ENCODE results near the gene IGFBP3.

IGFBP3 gene

GRCh38 chr7:45881759-45882464, 39.2 kb downstream of the IGFBP3 start:
- DNase-seq: no peak
- no peak overlapping the region for H3K9ac ChIP-seq (ENCODE audit: low read length)
- H3K4me1 ChIP-seq (ENCODE audit: low read length): peaks cover 8% of the 10 kb centered on the region
- H2AFZ ChIP-seq (ENCODE audit: low read length): no peak overlapping the region
- H3K9me3 ChIP-seq (replicated peaks; ENCODE audit: insufficient read depth, low read length): no peaks in the 10 kb centered on the region
- TF ChIP-seq EZH2 (optimal IDR thresholded peaks at IDR 0.05; ENCODE audit: low read depth, low read length) (no peak), CTCF (IDR thresholded peaks at IDR 0.05; ENCODE audit: low read length) (no peak), EZH2phosphoT487 (IDR thresholded peaks at IDR 0.05; ENCODE audit: low read length) (no peak)
- no peak overlapping the region for H3K27ac ChIP-seq (ENCODE audit: low read length)
- no peaks in the 10 kb centered on the region for H3K79me2 ChIP-seq (ENCODE audit: low read length)
- H4K20me1 ChIP-seq (ENCODE audit: insufficient read depth, low read length): no peaks in the 10 kb centered on the region
- no peaks in the 10 kb centered on the region for H3K36me3 ChIP-seq (replicated peaks; ENCODE audit: insufficient read depth, low read length)
- no peak overlapping the region for H3K4me2 ChIP-seq (ENCODE audit: low read depth, low read length)
- H3K27me3 ChIP-seq (replicated peaks; ENCODE audit: insufficient read depth, low read length): no peaks in the 10 kb centered on the region
- no peak overlapping the region for H3K4me3 ChIP-seq (ENCODE audit: low read length)
- no peaks in the 10 kb centered on the region for H3K9me2 ChIP-seq (replicated peaks; ENCODE audit: insufficient read depth, low read length)
- peaks cover 8% of the 10 kb centered on the region; the same call in 1 of the 2 replicates for H3F3A ChIP-seq (ENCODE audit: insufficient read depth, low read length)

DNA sequence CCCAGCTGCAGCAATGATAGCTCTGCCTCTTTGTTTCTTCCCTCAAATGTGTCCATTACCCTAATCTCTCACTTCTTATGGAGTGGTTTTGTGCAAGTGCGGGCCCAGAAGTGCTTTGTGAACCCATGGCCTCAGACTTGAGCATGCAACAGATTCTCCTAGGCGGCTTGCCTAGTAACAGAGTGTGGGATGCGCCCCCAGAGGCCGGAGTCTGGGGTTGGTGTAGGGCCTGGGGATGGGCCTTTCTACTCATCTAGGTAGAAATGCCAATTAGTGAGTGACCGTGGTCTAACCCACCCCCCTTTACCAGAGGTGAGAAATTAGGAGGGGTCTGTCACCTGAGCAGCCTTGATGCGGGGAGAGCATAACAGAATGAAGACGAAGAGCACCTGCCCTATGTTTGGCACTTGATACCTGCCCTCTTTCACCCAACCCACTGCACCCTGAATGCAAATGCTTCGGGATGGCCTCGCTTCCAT, 39.8 kb downstream of the IGFBP3 start:
- Histone ChIP-seq H3K79me2 (ENCODE audit: low read length) (no peaks in the 10 kb centered on the region), H3K9ac (ENCODE audit: low read length) (no peak overlapping the region), H3K4me3 (ENCODE audit: low read length) (no peak overlapping the region), H3K36me3 (replicated peaks; ENCODE audit: insufficient read depth, low read length) (no peaks in the 10 kb centered on the region), H3F3A (ENCODE audit: insufficient read depth, low read length) (peaks cover 9% of the 10 kb centered on the region; the same call in 1 of the 2 replicates), H3K9me3 (replicated peaks; ENCODE audit: insufficient read depth, low read length) (no peaks in the 10 kb centered on the region), H3K4me1 (ENCODE audit: low read length) (peaks cover 13% of the 10 kb centered on the region), H3K27ac (ENCODE audit: low read length) (no peak overlapping the region), H3K9me2 (replicated peaks; ENCODE audit: insufficient read depth, low read length) (no peaks in the 10 kb centered on the region), H4K20me1 (ENCODE audit: insufficient read depth, low read length) (no peaks in the 10 kb centered on the region), H3K27me3 (replicated peaks; ENCODE audit: insufficient read depth, low read length) (no peaks in the 10 kb centered on the region), H3K4me2 (ENCODE audit: low read depth, low read length) (no peak overlapping the region), H2AFZ (ENCODE audit: low read length) (no peak overlapping the region)
- TF ChIP-seq EZH2phosphoT487 (IDR thresholded peaks at IDR 0.05; ENCODE audit: low read length): no peak
- TF ChIP-seq EZH2 (optimal IDR thresholded peaks at IDR 0.05; ENCODE audit: low read depth, low read length): no peak
- no peak for TF ChIP-seq CTCF (IDR thresholded peaks at IDR 0.05; ENCODE audit: low read length)
- no peak for DNase-seq

DNA sequence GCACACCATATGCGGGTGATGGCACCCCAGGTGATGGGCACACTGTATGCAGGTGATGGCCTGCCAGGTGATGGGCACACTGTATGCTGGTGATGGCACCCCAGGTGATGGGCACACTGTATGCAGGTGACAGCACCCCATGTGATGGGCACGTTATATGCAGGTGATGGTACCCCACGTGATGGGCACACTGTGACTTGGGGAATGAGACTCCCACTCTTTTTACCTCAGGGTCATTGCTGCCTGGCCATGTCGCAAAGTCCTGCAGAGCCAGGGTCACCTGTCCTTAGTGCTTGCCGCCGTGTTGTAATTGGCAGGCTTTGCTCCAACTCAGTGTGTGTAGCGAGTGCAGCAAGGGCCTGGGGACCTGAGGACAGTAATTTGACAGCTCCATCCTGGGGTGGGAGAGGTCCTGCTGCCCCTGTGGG, 40.6 kb downstream of the IGFBP3 start:
- Histone ChIP-seq H3K4me1 (ENCODE audit: low read length) (peaks cover 13% of the 10 kb centered on the region), H3K9me2 (replicated peaks; ENCODE audit: insufficient read depth, low read length) (no peaks in the 10 kb centered on the region), H3K36me3 (replicated peaks; ENCODE audit: insufficient read depth, low read length) (no peaks in the 10 kb centered on the region), H3K27me3 (replicated peaks; ENCODE audit: insufficient read depth, low read length) (no peaks in the 10 kb centered on the region), H3K9me3 (replicated peaks; ENCODE audit: insufficient read depth, low read length) (no peaks in the 10 kb centered on the region), H2AFZ (ENCODE audit: low read length) (no peak overlapping the region), H3K79me2 (ENCODE audit: low read length) (no peaks in the 10 kb centered on the region), H3K4me3 (ENCODE audit: low read length) (no peak overlapping the region), H4K20me1 (ENCODE audit: insufficient read depth, low read length) (no peaks in the 10 kb centered on the region), H3K4me2 (ENCODE audit: low read depth, low read length) (no peak overlapping the region), H3F3A (ENCODE audit: insufficient read depth, low read length) (peaks cover 9% of the 10 kb centered on the region; the same call in 1 of the 2 replicates), H3K9ac (ENCODE audit: low read length) (no peak overlapping the region), H3K27ac (ENCODE audit: low read length) (no peak overlapping the region)
- TF ChIP-seq EZH2 (optimal IDR thresholded peaks at IDR 0.05; ENCODE audit: low read depth, low read length) (no peak), EZH2phosphoT487 (IDR thresholded peaks at IDR 0.05; ENCODE audit: low read length) (no peak), CTCF (IDR thresholded peaks at IDR 0.05; ENCODE audit: low read length) (no peak)
- no peak for DNase-seq

Measured in MM.1S (cell line).